Omental fat pad (tissue), 4 donors: ENCODE results near the gene GPR137B. TPM values are rescaled to one million over a fixed set of nuclear protein-coding genes. Genes with fewer than 3 reads are reported as not detected.
"Not testable (repeated sequence)": the region's sequence is repeated elsewhere in the genome, so short reads cannot be mapped to it uniquely, and the experiment has no call there.

ENCODE experiments used
- ATAC-seq: fragments of 150-250 bp; one replicate; pipeline ENCODE4 v1.9.1; 2016; ENCODE audit warnings: mild to moderate bottlenecking, moderate library complexity; ENCODE audit not compliant: low FRiP score
- DNase-seq: peaks from one replicate; pipeline ENCODE4 v3.0.0-alpha.2; 2019; ENCODE audit warnings: low spot score
- CTCF ChIP-seq, 3 donors: fragments of 450-650 bp; IDR thresholded peaks; one replicate each; pipeline ENCODE4 v1.5.1; 2016 to 2017; ENCODE audit warnings: antibody characterized with exemption in 3 of 3, mild to moderate bottlenecking in 3 of 3, moderate library complexity in 2 of 3
- total RNA-seq, 4 donors: library from RNA; depleted of rRNA; stranded (reverse); fragments of >200 nt; gene quantifications; one replicate each; pipeline ENCODE4 v1.1.0, GENCODE V29; 2016

Gene GPR137B, protein sequence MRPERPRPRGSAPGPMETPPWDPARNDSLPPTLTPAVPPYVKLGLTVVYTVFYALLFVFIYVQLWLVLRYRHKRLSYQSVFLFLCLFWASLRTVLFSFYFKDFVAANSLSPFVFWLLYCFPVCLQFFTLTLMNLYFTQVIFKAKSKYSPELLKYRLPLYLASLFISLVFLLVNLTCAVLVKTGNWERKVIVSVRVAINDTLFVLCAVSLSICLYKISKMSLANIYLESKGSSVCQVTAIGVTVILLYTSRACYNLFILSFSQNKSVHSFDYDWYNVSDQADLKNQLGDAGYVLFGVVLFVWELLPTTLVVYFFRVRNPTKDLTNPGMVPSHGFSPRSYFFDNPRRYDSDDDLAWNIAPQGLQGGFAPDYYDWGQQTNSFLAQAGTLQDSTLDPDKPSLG
- 10 to 100 TPM; 13.7 to 37.7 (median 26.0) TPM for total RNA-seq

DNA sequence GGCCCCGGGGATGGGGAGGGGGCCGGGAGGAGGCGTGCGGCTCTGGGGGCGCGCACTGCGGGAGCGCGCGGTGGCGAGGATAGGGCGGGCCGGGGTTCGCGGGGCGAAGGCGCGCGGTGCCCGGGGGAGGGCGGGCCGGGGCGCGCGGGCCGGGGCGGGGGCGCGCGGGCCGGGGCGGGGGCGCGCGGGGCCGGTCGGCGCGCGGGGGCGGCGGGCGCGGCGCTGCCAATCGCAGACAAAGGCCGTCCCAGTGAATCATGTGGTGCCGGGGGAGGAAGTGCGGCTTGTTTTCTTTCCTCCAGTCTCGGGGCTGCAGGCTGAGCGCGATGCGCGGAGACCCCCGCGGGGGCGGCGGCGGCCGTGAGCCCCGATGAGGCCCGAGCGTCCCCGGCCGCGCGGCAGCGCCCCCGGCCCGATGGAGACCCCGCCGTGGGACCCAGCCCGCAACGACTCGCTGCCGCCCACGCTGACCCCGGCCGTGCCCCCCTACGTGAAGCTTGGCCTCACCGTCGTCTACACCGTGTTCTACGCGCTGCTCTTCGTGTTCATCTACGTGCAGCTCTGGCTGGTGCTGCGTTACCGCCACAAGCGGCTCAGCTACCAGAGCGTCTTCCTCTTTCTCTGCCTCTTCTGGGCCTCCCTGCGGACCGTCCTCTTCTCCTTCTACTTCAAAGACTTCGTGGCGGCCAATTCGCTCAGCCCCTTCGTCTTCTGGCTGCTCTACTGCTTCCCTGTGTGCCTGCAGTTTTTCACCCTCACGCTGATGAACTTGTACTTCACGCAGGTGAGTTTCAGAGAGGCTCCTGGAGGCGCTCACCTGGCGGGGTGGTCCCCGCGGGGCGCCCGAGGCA is at the start of gene GPR137B:
Gene GPR137B, plus strand, starts transcription at position 287 of the 851 bp plus-strand sequence. Its CDS starts 84 bp downstream, at position 371.
- DNase-seq, result no peak
- TF ChIP-seq CTCF (IDR thresholded peaks at IDR 0.05), result no peak
- ATAC-seq, result peak; percentile 70

DNA sequence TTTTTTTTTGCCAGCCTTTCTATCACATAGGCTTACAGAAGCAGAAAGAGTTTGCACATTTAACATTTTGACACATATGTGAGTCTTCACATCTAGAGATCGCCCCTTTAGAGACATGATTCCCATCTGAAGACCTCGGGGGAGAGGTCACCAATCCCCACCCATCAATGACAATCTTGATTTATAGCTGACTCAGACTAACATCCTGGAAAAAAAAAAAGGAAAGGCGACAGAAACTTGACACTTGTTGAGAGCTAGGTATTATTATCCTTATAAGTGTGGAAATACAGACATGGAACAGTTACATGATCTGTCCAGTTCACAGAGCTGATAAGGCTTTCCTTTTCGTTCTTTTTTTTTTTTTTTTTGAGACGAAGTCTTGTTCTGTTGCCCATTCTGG is 49.4 kb upstream of the GPR137B start:
- no peak for DNase-seq
- no peak for TF ChIP-seq CTCF (IDR thresholded peaks at IDR 0.05)
- ATAC-seq, result no peak

DNA sequence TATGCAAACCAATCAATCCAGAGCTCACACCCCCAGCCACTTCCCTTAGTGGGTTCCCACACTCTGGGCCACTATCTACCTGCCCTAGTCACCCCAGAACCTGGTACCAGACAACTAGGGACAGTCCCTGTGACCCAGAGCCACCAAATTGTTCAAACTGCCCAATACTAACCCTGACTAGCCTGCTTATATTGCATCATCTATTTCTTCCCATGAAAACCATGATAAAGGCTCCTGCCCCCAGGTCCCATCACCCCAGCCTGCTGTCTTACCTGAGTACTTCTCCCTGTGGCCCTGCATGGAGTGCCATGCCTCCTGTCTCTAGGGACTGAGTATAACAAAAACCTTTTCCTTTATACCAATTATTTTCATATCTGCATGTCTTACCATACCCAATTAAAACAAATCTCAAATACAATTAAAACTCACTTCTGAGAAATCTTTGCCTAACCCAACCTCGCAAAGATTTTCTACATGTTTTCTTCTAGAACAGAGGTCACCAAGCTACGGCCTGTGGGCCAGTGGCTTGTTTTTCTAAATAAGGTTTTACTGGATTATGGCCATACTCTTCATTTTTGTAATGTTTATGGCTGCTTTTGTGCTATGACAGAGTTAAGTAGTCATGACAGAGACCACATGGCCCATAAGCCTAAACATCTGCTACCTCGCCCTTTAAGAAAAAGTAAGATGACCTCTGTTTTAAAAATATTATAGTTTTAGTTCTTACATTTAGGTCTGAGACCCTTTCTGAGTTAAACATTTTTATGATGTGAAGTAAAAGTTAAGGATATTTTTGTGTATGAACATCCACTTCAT is 46.4 kb upstream of the GPR137B start:
- no peak for ATAC-seq
- no peak for DNase-seq
- no peak for TF ChIP-seq CTCF (IDR thresholded peaks at IDR 0.05)

DNA sequence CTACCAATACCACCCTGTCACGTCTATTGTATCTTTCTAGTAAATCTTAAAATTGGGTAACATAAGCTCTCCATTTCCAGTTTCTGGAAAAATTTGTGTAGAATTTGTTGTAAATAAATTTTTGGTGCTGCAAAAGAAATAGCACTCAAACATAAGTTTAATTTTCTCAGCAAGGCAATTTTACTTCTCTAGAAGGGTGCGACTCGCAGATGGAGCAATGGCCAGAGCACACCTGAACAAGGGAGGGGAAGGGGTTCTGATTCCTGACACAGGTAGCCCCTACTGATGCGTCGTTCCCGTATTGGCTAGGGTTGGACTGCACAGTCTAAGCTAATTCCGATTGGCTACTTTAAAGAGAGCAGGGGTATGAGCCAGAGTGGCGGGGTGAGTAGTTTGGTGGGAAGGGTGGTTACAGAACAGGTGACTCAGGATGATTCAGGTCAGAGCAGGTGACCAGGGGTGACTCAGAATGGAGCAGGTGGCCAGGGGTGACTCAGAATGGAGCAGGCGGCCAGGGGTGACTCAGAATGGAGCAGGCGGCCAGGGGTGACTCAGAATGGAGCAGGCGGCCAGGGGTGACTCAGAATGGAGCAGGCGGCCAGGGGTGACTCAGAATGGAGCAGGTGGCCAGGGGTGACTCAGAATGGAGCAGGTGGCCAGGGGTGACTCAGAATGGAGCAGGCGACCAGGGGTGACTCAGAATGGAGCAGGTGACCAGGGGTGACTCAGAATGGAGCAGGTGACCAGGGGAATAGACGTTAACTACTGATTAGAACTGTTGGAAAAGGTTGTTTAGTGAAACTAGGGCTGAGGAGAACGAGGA is 45.5 kb upstream of the GPR137B start:
- ATAC-seq, result not testable (repeated sequence)
- peak; percentile 88 for DNase-seq

GRCh38 chr1:236098267-236098666 is 44.1 kb upstream of the GPR137B start:
- TF ChIP-seq CTCF (IDR thresholded peaks at IDR 0.05), result no peak
- DNase-seq, result no peak
- no peak for ATAC-seq

DNA sequence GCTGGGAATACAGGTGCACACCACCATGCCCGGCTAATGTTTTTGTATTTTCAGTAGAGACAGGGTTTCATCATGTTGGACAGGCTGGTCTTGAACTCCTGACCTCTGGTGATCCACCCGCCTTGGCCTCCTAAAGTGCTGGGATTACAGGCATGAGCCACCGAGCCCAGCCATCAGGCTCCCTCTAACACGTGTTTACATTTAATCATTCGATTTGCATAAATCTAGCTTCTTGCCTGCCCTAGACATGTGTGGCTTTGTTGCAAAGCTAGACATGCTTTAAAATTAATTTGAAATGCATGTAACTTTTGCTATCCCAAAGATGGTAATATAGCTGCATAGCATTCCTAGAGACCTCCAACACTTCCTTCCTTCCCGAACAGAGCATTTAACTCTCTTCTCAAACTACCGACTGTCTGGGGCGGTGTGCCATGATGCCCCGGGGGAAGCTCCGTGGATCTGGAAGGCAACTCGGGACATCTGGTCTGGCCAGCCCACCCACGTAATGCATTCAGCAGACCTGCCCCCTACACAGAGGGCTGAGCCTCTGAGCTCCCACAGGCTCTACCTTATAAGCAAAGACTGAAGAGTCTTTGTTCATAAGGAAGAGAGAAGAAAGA is 42.9 kb upstream of the GPR137B start:
- TF ChIP-seq CTCF (IDR thresholded peaks at IDR 0.05), result no peak
- no peak for DNase-seq
- no peak for ATAC-seq
